ENCODE data around the gene JAKMIP2.
"Not testable (repeated sequence)": the region's sequence is repeated elsewhere in the genome, so short reads cannot be mapped to it uniquely, and the experiment has no call there.

Gene JAKMIP2

GRCh38 chr5:147782110-147783028, at the start of gene JAKMIP2:
JAKMIP2 (minus strand) TSS chr5:147782728; CDS start chr5:147671806, 110,922 bp downstream.
- H3K4me3 ChIP-seq (replicated peaks in 1 of 2; ENCODE audit: low read depth in 2 of 2, low read length in 2 of 2), result no peak within 1 kb of the TSS

GRCh38 chr5:147831465-147831864, 48.9 kb upstream of the JAKMIP2 start, which contains the start of gene SPINK1:
SPINK1 (minus strand) TSS chr5:147831671; CDS start chr5:147831577, 94 bp downstream.
- DNase-seq (ENCODE audit: low read depth in 2 of 2), result no peak
- no peak for TF ChIP-seq CTCF (IDR thresholded peaks at IDR 0.05; ENCODE audit: low read depth, low read length)
- H3K4me3 ChIP-seq (replicated peaks in 1 of 2; ENCODE audit: low read depth in 2 of 2, low read length in 2 of 2), result no peak within 1 kb of the TSS

More at GRCh38 chr5:147782110-147783028, at the start of gene JAKMIP2:
- DNase-seq (ENCODE audit: low read depth in 2 of 2), result peak; percentile 18 to 64
- TF ChIP-seq CTCF (IDR thresholded peaks at IDR 0.05; ENCODE audit: low read depth, low read length), result no peak

- TF ChIP-seq CTCF (IDR thresholded peaks at IDR 0.05; ENCODE audit: low read depth, low read length), result no peak
- DNase-seq (ENCODE audit: low read depth in 2 of 2), result no peak
- no peak overlapping the region for H3K4me3 ChIP-seq (replicated peaks in 1 of 2; ENCODE audit: low read depth in 2 of 2, low read length in 2 of 2)
These were observed 47.5 kb upstream of the JAKMIP2 start for GRCh38 chr5:147830035-147830434.

GRCh38 chr5:147827017-147827416, 44.5 kb upstream of the JAKMIP2 start:
- not testable (repeated sequence) for DNase-seq (ENCODE audit: low read depth in 2 of 2); H3K4me3 ChIP-seq (replicated peaks in 1 of 2; ENCODE audit: low read depth in 2 of 2, low read length in 2 of 2)

GRCh38 chr5:147826361-147826760, 43.8 kb upstream of the JAKMIP2 start:
- DNase-seq (ENCODE audit: low read depth in 2 of 2), result no peak
- no peak for TF ChIP-seq CTCF (IDR thresholded peaks at IDR 0.05; ENCODE audit: low read depth, low read length)
- no peak overlapping the region for H3K4me3 ChIP-seq (replicated peaks in 1 of 2; ENCODE audit: low read depth in 2 of 2, low read length in 2 of 2)

- H3K4me3 ChIP-seq (replicated peaks in 1 of 2; ENCODE audit: low read depth in 2 of 2, low read length in 2 of 2), result no peak overlapping the region
- peak; percentile 74 to 77 for DNase-seq (ENCODE audit: low read depth in 2 of 2)
- TF ChIP-seq CTCF (IDR thresholded peaks at IDR 0.05; ENCODE audit: low read depth, low read length), result peak; percentile 87
These were observed 40.4 kb upstream of the JAKMIP2 start for GRCh38 chr5:147822686-147823491.

GRCh38 chr5:147822222-147822621, 39.7 kb upstream of the JAKMIP2 start:
- not testable (repeated sequence) for DNase-seq (ENCODE audit: low read depth in 2 of 2); H3K4me3 ChIP-seq (replicated peaks in 1 of 2; ENCODE audit: low read depth in 2 of 2, low read length in 2 of 2)

Data from cardiac fibroblast (primary cell).